HepG2 (cell line): ENCODE measurements around the gene NOXO1. TPM values are rescaled to one million over a fixed set of nuclear protein-coding genes. Genes with fewer than 3 reads are reported as not detected.

Source experiments
- AKNA ChIP-seq: sonication (generic); formaldehyde crosslinking; IDR thresholded peaks from 2 replicates; pipeline ENCODE4 v1.4.0; 2020; ENCODE audit warnings: missing genetic modification reagents, borderline replicate concordance
- RBAK ChIP-seq: sonication (generic); formaldehyde crosslinking; IDR thresholded peaks from 2 replicates; pipeline ENCODE4 v1.5.1; 2020; ENCODE audit warnings: mild to moderate bottlenecking, missing genetic modification reagents
- ZNF574 ChIP-seq: sonication (generic); formaldehyde crosslinking; IDR thresholded peaks from 2 replicates; pipeline ENCODE4 v1.4.0; 2020; ENCODE audit warnings: missing genetic modification reagents
- ZNF577 ChIP-seq: sonication (generic); formaldehyde crosslinking; IDR thresholded peaks from 2 replicates; pipeline ENCODE4 v1.4.0; 2020; ENCODE audit warnings: mild to moderate bottlenecking, low read depth, missing genetic modification reagents, borderline replicate concordance
- ZNF772 ChIP-seq: sonication (generic); formaldehyde crosslinking; IDR thresholded peaks from 2 replicates; pipeline ENCODE4 v1.5.0; 2020; ENCODE audit warnings: mild to moderate bottlenecking, missing genetic modification reagents
- polyA plus RNA-seq, 8 experiments: library from polyadenylated mRNA; depleted of rRNA in 3 of 8; stranded (reverse) in 7 of 8; unstranded in 1 of 8; fragments of >200 nt; fragmentation: Illumina TruSeq in 4 of 8; extraction: Trizol in 4 of 8; gene quantifications; 2 replicates each; pipeline versions ENCODE4 v1.2.1 to v1.2.3, GENCODE V29; 2011 to 2016; ENCODE audit warnings: low read depth in 4 of 8, missing spikeins in 1 of 8, mixed read lengths in 1 of 8; ENCODE audit not compliant: insufficient read depth in 1 of 8
- total RNA-seq, 5 experiments: library from RNA; depleted of rRNA; stranded (reverse); fragments of >200 nt; fragmentation: Illumina TruSeq; extraction: Trizol; gene quantifications; 2 replicates each; pipeline ENCODE4 v1.2.3, GENCODE V29; 2016; ENCODE audit warnings: low read depth in 1 of 5
- TF ChIP-seq, protein P1 (sequence below): sonication (generic); formaldehyde crosslinking; IDR thresholded peaks from 2 replicates; pipeline ENCODE4 v1.4.0; 2020; ENCODE audit warnings: missing genetic modification reagents

Gene NOXO1
- total and polyA plus RNA-seq, 2 of the 13 experiments (the other 11 are each of a cell fraction or from before 2014, with no cell fraction given), result 0.69 to 1.4 TPM

DNA sequence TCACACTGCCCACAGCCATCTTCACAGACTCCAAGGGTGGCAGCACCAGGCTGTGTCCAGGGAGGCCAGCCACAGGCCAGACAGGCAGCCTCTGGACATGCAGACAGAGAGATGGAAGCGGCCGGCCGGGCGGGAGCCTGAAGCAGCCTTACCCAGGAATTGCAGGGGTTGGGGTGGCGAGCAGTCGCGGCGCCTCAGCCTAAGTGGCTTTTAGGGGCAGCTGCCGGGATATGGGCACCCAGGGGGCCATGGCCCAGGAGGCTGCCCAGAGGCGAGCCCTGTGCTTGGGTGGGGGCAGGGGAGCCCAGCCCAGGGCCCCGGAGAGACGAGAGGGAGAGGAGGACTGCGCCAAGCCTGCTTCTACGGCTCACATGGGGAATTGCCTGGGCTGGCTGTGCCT is 44.0 kb upstream of the NOXO1 start (continued):
- TF ChIP-seq, protein P1, sequence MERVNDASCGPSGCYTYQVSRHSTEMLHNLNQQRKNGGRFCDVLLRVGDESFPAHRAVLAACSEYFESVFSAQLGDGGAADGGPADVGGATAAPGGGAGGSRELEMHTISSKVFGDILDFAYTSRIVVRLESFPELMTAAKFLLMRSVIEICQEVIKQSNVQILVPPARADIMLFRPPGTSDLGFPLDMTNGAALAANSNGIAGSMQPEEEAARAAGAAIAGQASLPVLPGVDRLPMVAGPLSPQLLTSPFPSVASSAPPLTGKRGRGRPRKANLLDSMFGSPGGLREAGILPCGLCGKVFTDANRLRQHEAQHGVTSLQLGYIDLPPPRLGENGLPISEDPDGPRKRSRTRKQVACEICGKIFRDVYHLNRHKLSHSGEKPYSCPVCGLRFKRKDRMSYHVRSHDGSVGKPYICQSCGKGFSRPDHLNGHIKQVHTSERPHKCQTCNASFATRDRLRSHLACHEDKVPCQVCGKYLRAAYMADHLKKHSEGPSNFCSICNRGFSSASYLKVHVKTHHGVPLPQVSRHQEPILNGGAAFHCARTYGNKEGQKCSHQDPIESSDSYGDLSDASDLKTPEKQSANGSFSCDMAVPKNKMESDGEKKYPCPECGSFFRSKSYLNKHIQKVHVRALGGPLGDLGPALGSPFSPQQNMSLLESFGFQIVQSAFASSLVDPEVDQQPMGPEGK (CRISPR knock-in tag), result 0 out of 2 replicates have a peak, but pooled peaks have one; percentile 32
- TF ChIP-seq ZNF772 (CRISPR knock-in tag), result no peak
- no peak for TF ChIP-seq AKNA (CRISPR knock-in tag)
- TF ChIP-seq RBAK, result no peak
- no peak for TF ChIP-seq ZNF574 (CRISPR knock-in tag)
- no peak for TF ChIP-seq ZNF577 (CRISPR knock-in tag)
